GM12865 (cell line): ENCODE measurements around the gene UEVLD.
A peak's percentile ranks its signal among the peaks of the same experiment; 100 is the strongest.

ENCODE experiments used
- DNase-seq: peaks from one replicate; pipeline ENCODE4 v3.0.0; 2010; ENCODE audit warnings: low read depth
- H3K4me3 ChIP-seq: 2 replicates; pipeline ENCODE4 v1.5.1; 2011; ENCODE audit warnings: mild to moderate bottlenecking, low read depth, low read length, control low read depth
- CTCF ChIP-seq: IDR thresholded peaks from 2 replicates; pipeline ENCODE4 v1.5.1; 2011; ENCODE audit warnings: low read length, control low read depth, low read depth, inconsistent platforms; ENCODE audit not compliant: insufficient read depth; ENCODE audit errors: missing control alignments

UEVLD gene

GRCh38 chr11:18502352-18502751, 86.2 kb downstream of the UEVLD start:
- TF ChIP-seq CTCF: no peak
- no peak overlapping the region for H3K4me3 ChIP-seq
- DNase-seq: peak; percentile 29

GRCh38 chr11:18501629-18502028, 86.9 kb downstream of the UEVLD start:
- DNase-seq: no peak
- TF ChIP-seq CTCF: no peak
- H3K4me3 ChIP-seq: no peak overlapping the region

- TF ChIP-seq CTCF: no peak
- no peak for DNase-seq
These were observed 90.5 kb downstream of the UEVLD start for GRCh38 chr11:18498039-18498438.

GRCh38 chr11:18495703-18496102, 92.8 kb downstream of the UEVLD start:
- H3K4me3 ChIP-seq: no peak overlapping the region
- DNase-seq: no peak
- no peak for TF ChIP-seq CTCF

More at GRCh38 chr11:18498039-18498438, 90.5 kb downstream of the UEVLD start:
- no peak overlapping the region for H3K4me3 ChIP-seq

GRCh38 chr11:18495271-18495670, 93.3 kb downstream of the UEVLD start:
- DNase-seq: peak; percentile 11
- TF ChIP-seq CTCF: no peak

GRCh38 chr11:18493310-18493709, 95.2 kb downstream of the UEVLD start:
- H3K4me3 ChIP-seq: no peak overlapping the region
- DNase-seq: no peak
- TF ChIP-seq CTCF: no peak

More at GRCh38 chr11:18495271-18495670, 93.3 kb downstream of the UEVLD start:
- H3K4me3 ChIP-seq: no peak overlapping the region

GRCh38 chr11:18492888-18493287, 95.6 kb downstream of the UEVLD start:
- DNase-seq: no peak
- TF ChIP-seq CTCF: no peak
- no peak overlapping the region for H3K4me3 ChIP-seq
